NT2/D1 (cell line): ENCODE measurements around the gene PPM1N.

ENCODE experiments used
- YY1 ChIP-seq: IDR thresholded peaks from 2 replicates; pipeline ENCODE4 v1.6.1; 2011; ENCODE audit not compliant: insufficient read length, insufficient read depth
- ZNF274 ChIP-seq: IDR thresholded peaks from 2 replicates; pipeline ENCODE4 v1.6.1; 2011; ENCODE audit warnings: mild to moderate bottlenecking, low read depth, low read length

DNA sequence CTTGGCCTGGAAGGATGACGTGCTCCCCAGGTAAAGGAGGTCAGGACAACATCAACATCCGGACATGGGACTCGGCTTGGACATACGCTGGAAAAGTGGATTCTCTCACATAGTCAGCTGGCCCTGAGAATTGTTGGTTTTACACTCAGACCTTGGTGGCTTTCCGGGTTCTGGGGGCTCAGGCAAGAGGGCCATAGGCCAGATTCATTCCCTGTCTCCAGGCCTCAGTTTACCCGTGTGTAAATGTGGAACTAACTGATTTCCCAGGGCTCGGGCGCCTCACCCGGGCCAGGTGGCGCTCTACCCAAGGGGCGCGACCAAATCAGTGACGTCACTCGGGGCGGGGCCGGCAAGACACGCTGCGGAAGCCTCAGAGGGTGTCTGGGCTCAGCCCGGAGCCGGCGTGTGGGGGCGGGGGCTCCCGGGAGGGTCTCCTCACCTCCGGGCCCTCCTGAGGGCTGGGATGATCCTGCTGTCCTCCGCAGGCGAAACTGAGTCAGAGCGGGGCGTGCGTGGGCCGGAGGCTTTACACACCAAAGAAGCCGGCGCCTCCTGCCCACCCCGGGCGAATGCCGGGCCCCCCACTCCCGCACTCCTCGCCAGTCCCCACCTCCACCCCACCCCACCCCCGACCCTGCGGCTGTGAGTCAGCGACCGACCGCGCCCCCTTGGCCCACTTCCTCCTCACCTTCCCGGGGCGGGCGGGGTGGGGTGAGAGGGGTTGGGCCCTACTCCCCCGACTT, 8.2 kb downstream of the PPM1N start:
- TF ChIP-seq ZNF274: no peak
- no peak for TF ChIP-seq YY1
